Kidney (tissue), 14 donors: ENCODE measurements around the gene KRTAP2-4. TPM values are rescaled to one million over a fixed set of nuclear protein-coding genes. Genes with fewer than 3 reads are reported as not detected.
A peak's percentile ranks its signal among the peaks of the same experiment; 100 is the strongest.

ENCODE experiments used
- DNase-seq, 5 donors: peaks; one replicate each; pipeline ENCODE4 v3.0.0-alpha.2; 2013 to 2020
- FAIRE-seq: peaks from 2 replicates; lab custom pipeline; 2012; peaks lifted over from hg19 to GRCh38; lab: Jason Lieb, UNC
- H3K27ac ChIP-seq, 2 donors: one replicate each; pipeline ENCODE4 v1.7.0; 2013; ENCODE audit warnings: low read depth in 2 of 2, low read length in 2 of 2, inconsistent platforms in 1 of 2
- H3K27me3 ChIP-seq: one replicate; pipeline ENCODE4 v1.7.1; 2013; ENCODE audit warnings: low read length, inconsistent platforms; ENCODE audit not compliant: control insufficient read depth, insufficient read depth
- H3K36me3 ChIP-seq, 3 donors: one replicate each; pipeline versions ENCODE4 v1.7.0 to v1.7.1; 2013; ENCODE audit warnings: low read length in 3 of 3, control low read depth in 1 of 3, inconsistent platforms in 1 of 3; ENCODE audit not compliant: insufficient read depth in 3 of 3, control insufficient read depth in 2 of 3
- H3K4me1 ChIP-seq, 3 donors: one replicate each; pipeline versions ENCODE4 v1.7.0 to v1.7.1; 2013; ENCODE audit warnings: low read length in 3 of 3, inconsistent platforms in 1 of 3, low read depth in 1 of 3; ENCODE audit not compliant: control insufficient read depth in 2 of 3, insufficient read depth in 2 of 3
- H3K4me3 ChIP-seq, 3 donors: one replicate each; pipeline versions ENCODE4 v1.7.0 to v1.8.1; 2013; ENCODE audit warnings: low read length in 3 of 3, control low read depth in 1 of 3, inconsistent platforms in 1 of 3
- H3K9ac ChIP-seq, 3 donors: one replicate each; pipeline versions ENCODE4 v1.7.0 to v1.7.1; 2013; ENCODE audit warnings: low read length in 3 of 3, control low read depth in 1 of 3, inconsistent platforms in 1 of 3
- H3K9me3 ChIP-seq, 3 donors: one replicate each; pipeline versions ENCODE4 v1.7.0 to v1.7.1; 2013; ENCODE audit warnings: low read length in 3 of 3, control low read depth in 1 of 3, inconsistent platforms in 1 of 3; ENCODE audit not compliant: control insufficient read depth in 2 of 3, insufficient read depth in 1 of 3
- CTCF ChIP-seq: IDR thresholded peaks from 3 replicates; pipeline ENCODE4 v1.5.1; 2012; ENCODE audit warnings: mild to moderate bottlenecking, moderate library complexity, borderline replicate concordance; ENCODE audit not compliant: insufficient read depth; ENCODE audit errors: extremely low read depth
- intact Hi-C: fragments of 100-400 bp; cut with DNase I; formaldehyde crosslinking; loops from one replicate; pipeline ENCODE4 v1.11.1; 2022
- polyA plus RNA-seq: library from polyadenylated mRNA; stranded (reverse); fragments of 350-450 nt; fragmentation: Illumina TruSeq; extraction: RNeasy Lipid Tissue Mini Kit (QIAGEN cat#74804); gene quantifications from one replicate; pipeline ENCODE4 v1.2.3, GENCODE V29; 2014; ENCODE audit warnings: low read depth, low replicate concordance; ENCODE audit not compliant: insufficient read depth
- total RNA-seq: library from RNA; stranded (reverse); fragmentation: NEBNext Ultra II Directional; extraction: Animal tissue kit (Norgen Biotek cat#: 25700); gene quantifications from one replicate; pipeline ENCODE4 v1.2.1, GENCODE V29; 2021
- donor health status: control.
- donor health status: control.
- donor health status: control.
- donor health status: control.
- donor health status: control.
- donor health status: DM: yes; HTN: yes; CAD: no.
- donor health status: Normal renal cell carcinoma (clear cell type).

KRTAP2-4 gene
- total and polyA plus RNA-seq, 2 donors from 2014 or later, result not detected

DNA sequence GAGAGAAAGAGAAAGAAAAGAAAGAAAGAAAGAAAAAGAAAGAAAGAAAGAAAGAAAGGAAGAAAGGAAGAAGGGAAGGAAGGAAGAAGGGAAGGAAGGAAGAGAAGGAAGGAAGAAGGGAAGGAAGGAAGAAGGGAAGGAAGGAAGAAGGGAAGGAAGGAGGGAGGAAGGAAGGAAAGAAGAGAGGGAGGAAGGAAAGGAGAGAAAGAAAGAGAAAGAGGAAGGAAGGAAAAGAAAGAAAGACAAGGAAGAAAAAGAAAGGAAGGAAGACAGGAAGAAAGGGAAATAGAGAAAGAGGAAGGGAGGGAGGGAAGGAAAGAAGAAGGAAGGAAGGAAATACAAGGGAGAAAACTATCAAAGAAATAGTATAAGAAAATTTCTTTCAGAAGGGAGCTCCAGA lies 11.1 kb upstream of the KRTAP2-4 start:
- H3K36me3 ChIP-seq, result no peaks in the 10 kb centered on the region
- DNase-seq (no peak), FAIRE-seq (no peak)
- H3K4me1 ChIP-seq, result no peaks in the 10 kb centered on the region
- no peaks in the 10 kb centered on the region for H3K9me3 ChIP-seq
- no peak overlapping the region for H3K4me3 ChIP-seq
- intact Hi-C loops, result no loop called here
- no peak overlapping the region for H3K27ac ChIP-seq
- no peak for TF ChIP-seq CTCF
- no peaks in the 10 kb centered on the region for H3K27me3 ChIP-seq
- no peak overlapping the region for H3K9ac ChIP-seq

DNA sequence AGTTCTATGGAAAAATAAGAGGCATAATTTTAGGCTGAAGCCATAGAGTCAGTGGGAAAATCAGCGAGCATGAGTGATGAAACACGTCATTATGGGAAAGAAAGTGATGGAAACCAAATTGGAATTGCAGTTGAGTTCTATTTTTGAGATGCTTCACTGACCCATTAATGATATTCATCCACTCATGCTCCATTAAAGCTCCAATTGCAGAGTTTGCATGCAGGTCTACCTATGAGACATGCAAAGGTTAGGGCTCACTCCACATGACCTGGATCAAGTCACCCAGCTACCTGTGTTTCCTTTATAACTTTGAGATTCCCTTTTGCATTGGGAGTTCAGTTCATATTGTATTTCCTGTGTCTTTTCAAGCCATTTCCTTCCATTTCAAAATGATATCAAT lies 8.0 kb upstream of the KRTAP2-4 start:
- Histone ChIP-seq H3K9ac (no peak overlapping the region), H3K36me3 (no peaks in the 10 kb centered on the region), H3K27ac (no peak overlapping the region), H3K27me3 (no peaks in the 10 kb centered on the region), H3K4me3 (no peak overlapping the region), H3K9me3 (no peaks in the 10 kb centered on the region), H3K4me1 (no peaks in the 10 kb centered on the region)
- FAIRE-seq (no peak), DNase-seq (no peak)
- intact Hi-C loops, result no loop called here
- no peak for TF ChIP-seq CTCF

- no peak for FAIRE-seq
- no peaks in the 10 kb centered on the region for H3K4me1 ChIP-seq
Observed at GRCh38 chr17:41071606-41072360, 6.1 kb upstream of the KRTAP2-4 start.

More at GRCh38 chr17:41071606-41072360, 6.1 kb upstream of the KRTAP2-4 start:
- no peaks in the 10 kb centered on the region for H3K9me3 ChIP-seq
- no peak overlapping the region for H3K4me3 ChIP-seq
- DNase-seq, result peak in 1 of 5 donors; percentile 8
- TF ChIP-seq CTCF, result no peak
- no peak overlapping the region for H3K27ac ChIP-seq
- H3K9ac ChIP-seq, result no peak overlapping the region
- H3K27me3 ChIP-seq, result no peaks in the 10 kb centered on the region
- intact Hi-C loops, result no loop called here
- no peaks in the 10 kb centered on the region for H3K36me3 ChIP-seq
